ENCODE results near the gene MGAT1. TPM values are rescaled to one million over a fixed set of nuclear protein-coding genes. Genes with fewer than 3 reads are reported as not detected.

Gene MGAT1
- total and polyA plus RNA-seq, 2 of the 8 experiments (the other 6 are each of a cell fraction or from before 2014, with no cell fraction given) = 66.8 to 77.0 TPM

DNA sequence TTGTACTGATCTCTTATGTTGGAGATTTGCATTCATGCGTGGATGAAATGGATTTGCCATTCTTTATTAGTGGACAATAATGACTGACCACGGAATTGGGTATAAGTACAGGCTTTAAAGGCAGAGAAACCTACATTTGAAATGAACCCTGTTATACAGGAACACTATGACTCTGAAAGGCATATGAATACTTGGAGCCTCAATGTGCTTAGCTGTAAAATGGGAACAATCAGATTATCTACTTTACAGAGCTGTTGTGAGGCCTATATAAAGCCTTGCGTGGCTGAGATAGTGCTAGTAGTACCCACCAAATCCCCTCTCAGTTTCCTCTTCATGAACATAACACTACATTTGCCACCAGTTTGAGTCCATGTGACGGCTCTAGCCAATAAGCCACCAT, 18.9 kb upstream of the MGAT1 start (continued):
- TF ChIP-seq, protein P1, sequence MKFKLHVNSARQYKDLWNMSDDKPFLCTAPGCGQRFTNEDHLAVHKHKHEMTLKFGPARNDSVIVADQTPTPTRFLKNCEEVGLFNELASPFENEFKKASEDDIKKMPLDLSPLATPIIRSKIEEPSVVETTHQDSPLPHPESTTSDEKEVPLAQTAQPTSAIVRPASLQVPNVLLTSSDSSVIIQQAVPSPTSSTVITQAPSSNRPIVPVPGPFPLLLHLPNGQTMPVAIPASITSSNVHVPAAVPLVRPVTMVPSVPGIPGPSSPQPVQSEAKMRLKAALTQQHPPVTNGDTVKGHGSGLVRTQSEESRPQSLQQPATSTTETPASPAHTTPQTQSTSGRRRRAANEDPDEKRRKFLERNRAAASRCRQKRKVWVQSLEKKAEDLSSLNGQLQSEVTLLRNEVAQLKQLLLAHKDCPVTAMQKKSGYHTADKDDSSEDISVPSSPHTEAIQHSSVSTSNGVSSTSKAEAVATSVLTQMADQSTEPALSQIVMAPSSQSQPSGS (IDR thresholded peaks at IDR 0.05; ENCODE audit: low read length) = no peak
- no peak for TF ChIP-seq CHD1 (IDR thresholded peaks at IDR 0.05; ENCODE audit: low read depth, low read length)
